Keratinocyte (primary cell): ENCODE results near the gene NELL1. TPM values are rescaled to one million over a fixed set of nuclear protein-coding genes. Genes with fewer than 3 reads are reported as not detected.

Source experiments
- DNase-seq: peaks from one replicate; pipeline ENCODE4 v3.0.0-alpha.2; 2011; ENCODE audit warnings: low read depth, missing footprints, low spot score
- FAIRE-seq: peaks from 2 replicates; lab custom pipeline; 2011; peaks lifted over from hg19 to GRCh38; lab: Jason Lieb, UNC
- H2AFZ ChIP-seq: 2 replicates; pipeline ENCODE4 v1.6.0; 2012; ENCODE audit warnings: low read length, control low read depth, inconsistent platforms; ENCODE audit not compliant: control insufficient read depth
- H3K27ac ChIP-seq: 2 replicates; pipeline ENCODE4 v1.5.1; 2011; ENCODE audit warnings: low read length; ENCODE audit not compliant: control insufficient read depth, insufficient read depth
- H3K27me3 ChIP-seq: 3 replicates; pipeline ENCODE4 v1.6.0; 2011; ENCODE audit warnings: low read length; ENCODE audit not compliant: control insufficient read depth, insufficient read depth; ENCODE audit errors: extremely low read depth
- H3K36me3 ChIP-seq, 2 experiments: 2 replicates in 1 of 2; 3 replicates in 1 of 2; pipeline ENCODE4 v1.5.1; 2011; ENCODE audit warnings: low read length in 2 of 2, mild to moderate bottlenecking in 1 of 2; ENCODE audit not compliant: control insufficient read depth in 2 of 2, insufficient read depth in 2 of 2; ENCODE audit errors: extremely low read depth in 1 of 2
- H3K4me1 ChIP-seq: 3 replicates; pipeline ENCODE4 v1.5.1; 2011; ENCODE audit warnings: low read length; ENCODE audit not compliant: control insufficient read depth, insufficient read depth; ENCODE audit errors: extremely low read depth
- H3K4me2 ChIP-seq: 3 replicates; pipeline ENCODE4 v1.6.0; 2011; ENCODE audit warnings: low read depth, low read length; ENCODE audit not compliant: control insufficient read depth, insufficient read depth; ENCODE audit errors: extremely low read depth
- H3K4me3 ChIP-seq, 3 experiments: fragments of 200-600 bp in 1 of 3; sonication (generic) in 1 of 3; 2 replicates in 2 of 3; 3 replicates in 1 of 3; pipeline ENCODE4 v1.5.1; 2011 to 2016; ENCODE audit warnings: low read length in 3 of 3, mild to moderate bottlenecking in 3 of 3, control low read depth in 2 of 3, inconsistent platforms in 1 of 3, low read depth in 1 of 3, mixed read lengths in 1 of 3, mixed run types in 1 of 3, moderate library complexity in 1 of 3; ENCODE audit not compliant: control insufficient read depth in 2 of 3, insufficient read depth in 2 of 3; ENCODE audit errors: extremely low read depth in 1 of 3
- H3K79me2 ChIP-seq: 2 replicates; pipeline ENCODE4 v1.6.0; 2012; ENCODE audit warnings: low read length; ENCODE audit not compliant: control insufficient read depth, insufficient read depth
- H3K9ac ChIP-seq: 3 replicates; pipeline ENCODE4 v1.6.0; 2011; ENCODE audit warnings: low read length; ENCODE audit not compliant: control insufficient read depth, insufficient read depth; ENCODE audit errors: extremely low read depth
- H3K9me1 ChIP-seq: 3 replicates; pipeline ENCODE4 v1.6.0; 2011; ENCODE audit warnings: low read length; ENCODE audit not compliant: control insufficient read depth, insufficient read depth; ENCODE audit errors: extremely low read depth
- H3K9me3 ChIP-seq: 2 replicates; pipeline ENCODE4 v1.5.1; 2012; ENCODE audit warnings: low read depth, low read length; ENCODE audit not compliant: control insufficient read depth
- H4K20me1 ChIP-seq: 3 replicates; pipeline ENCODE4 v1.6.0; 2011; ENCODE audit warnings: low read length; ENCODE audit not compliant: control insufficient read depth, insufficient read depth; ENCODE audit errors: extremely low read depth
- EZH2 ChIP-seq: IDR thresholded peaks from one replicate; pipeline ENCODE4 v1.6.1; 2012; ENCODE audit warnings: inconsistent platforms, mild to moderate bottlenecking, low read length, moderate library complexity
- dilution Hi-C: fragments of 300-500 bp; cut with MboI; formaldehyde crosslinking; loops from one replicate; pipeline ENCODE4 v1.7.0; 2020; ENCODE audit warnings: low sequenced_read_pairs; ENCODE audit not compliant: extremely low pct_ligation_motif_present
- polyA plus RNA-seq, 5 experiments: library from polyadenylated mRNA; depleted of rRNA in 3 of 5; stranded (reverse) in 3 of 5; stranded (forward) in 1 of 5; unstranded in 1 of 5; fragments of >200 nt; gene quantifications; 1 replicate in 1 of 5; 2 replicates in 3 of 5; 3 replicates in 1 of 5; pipeline versions ENCODE4 v1.2.1 to v1.2.3, GENCODE V29; 2011 to 2012; ENCODE audit warnings: missing spikeins in 2 of 5, low read depth in 1 of 5, low replicate concordance in 1 of 5
- TF ChIP-seq, protein P1 (sequence below), 3 experiments: IDR thresholded peaks in 1 of 3; conservative IDR thresholded peaks in 1 of 3; optimal IDR thresholded peaks in 1 of 3; 2 replicates in 2 of 3; 3 replicates in 1 of 3; pipeline versions ENCODE3 to v1.5.1; 2011; ENCODE audit warnings: low read length in 3 of 3, mild to moderate bottlenecking in 3 of 3, moderate library complexity in 2 of 3, control low read depth in 1 of 3, inconsistent platforms in 1 of 3; ENCODE audit not compliant: insufficient read depth in 2 of 3; ENCODE audit errors: extremely low read depth in 1 of 3

NELL1 gene
- polyA plus RNA-seq, 1 donor (not counting 4 experiments of a cell fraction or from before 2014, with no cell fraction given): not detected

DNA sequence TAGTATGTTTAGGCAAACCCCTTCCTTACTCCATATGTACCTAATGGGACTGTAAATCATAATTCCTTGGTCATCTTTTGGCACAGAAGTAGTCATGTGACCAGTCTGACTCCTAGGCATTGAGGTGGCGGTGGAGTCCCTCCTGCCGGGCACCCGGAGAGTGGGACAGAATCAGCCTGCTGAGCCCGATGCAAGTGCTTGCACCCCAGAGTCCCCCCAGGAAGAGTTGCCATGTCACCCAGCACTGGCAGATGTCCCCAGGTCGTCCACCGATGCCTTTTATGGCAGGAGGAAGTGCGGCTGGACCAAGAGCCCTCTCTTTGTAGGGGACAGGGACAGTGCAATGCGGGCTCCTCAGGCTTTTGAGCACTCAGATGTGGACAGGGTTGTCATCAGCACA, 500.3 kb downstream of the NELL1 start:
- DNase-seq (no peak), FAIRE-seq (no peak)

DNA sequence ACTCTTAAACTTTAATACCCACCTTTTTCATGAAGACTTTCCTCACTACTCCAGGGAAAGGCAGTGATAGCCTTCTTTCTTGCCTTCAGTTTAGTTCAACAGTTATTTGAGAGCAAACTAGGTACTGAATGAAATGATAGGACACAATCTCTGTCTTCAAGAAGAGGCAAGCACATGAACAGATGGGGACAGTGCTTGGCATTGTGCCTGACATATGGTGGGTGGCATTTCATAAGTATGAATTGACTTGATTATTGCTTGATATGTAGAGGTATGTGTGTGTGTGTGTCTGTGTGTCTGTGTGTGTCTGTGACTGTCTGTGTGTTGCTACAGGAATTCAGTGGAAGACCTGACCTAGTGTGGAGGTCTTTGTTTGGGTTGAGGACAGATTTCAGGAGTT, 504.1 kb downstream of the NELL1 start:
- DNase-seq: no peak
- TF ChIP-seq, protein P1, sequence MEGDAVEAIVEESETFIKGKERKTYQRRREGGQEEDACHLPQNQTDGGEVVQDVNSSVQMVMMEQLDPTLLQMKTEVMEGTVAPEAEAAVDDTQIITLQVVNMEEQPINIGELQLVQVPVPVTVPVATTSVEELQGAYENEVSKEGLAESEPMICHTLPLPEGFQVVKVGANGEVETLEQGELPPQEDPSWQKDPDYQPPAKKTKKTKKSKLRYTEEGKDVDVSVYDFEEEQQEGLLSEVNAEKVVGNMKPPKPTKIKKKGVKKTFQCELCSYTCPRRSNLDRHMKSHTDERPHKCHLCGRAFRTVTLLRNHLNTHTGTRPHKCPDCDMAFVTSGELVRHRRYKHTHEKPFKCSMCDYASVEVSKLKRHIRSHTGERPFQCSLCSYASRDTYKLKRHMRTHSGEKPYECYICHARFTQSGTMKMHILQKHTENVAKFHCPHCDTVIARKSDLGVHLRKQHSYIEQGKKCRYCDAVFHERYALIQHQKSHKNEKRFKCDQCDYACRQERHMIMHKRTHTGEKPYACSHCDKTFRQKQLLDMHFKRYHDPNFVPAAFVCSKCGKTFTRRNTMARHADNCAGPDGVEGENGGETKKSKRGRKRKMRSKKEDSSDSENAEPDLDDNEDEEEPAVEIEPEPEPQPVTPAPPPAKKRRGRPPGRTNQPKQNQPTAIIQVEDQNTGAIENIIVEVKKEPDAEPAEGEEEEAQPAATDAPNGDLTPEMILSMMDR (optimal IDR thresholded peaks at IDR 0.05 in 1 of 3, IDR thresholded peaks at IDR 0.05 in 1 of 3, conservative IDR thresholded peaks at IDR 0.05 in 1 of 3; ENCODE audit: extremely low read depth in 1 of 3, insufficient read depth in 2 of 3, low read length in 3 of 3): no peak
- no peak for TF ChIP-seq EZH2
- no peak overlapping the region for H3K4me2 ChIP-seq
- no peak overlapping the region for H3K4me3 ChIP-seq
- no peak overlapping the region for H2AFZ ChIP-seq
- H3K27me3 ChIP-seq: no peaks in the 10 kb centered on the region
- dilution Hi-C loops: no loop called here
- H3K9me3 ChIP-seq: no peaks in the 10 kb centered on the region
- FAIRE-seq: no peak
- no peak overlapping the region for H3K9ac ChIP-seq
- H3K79me2 ChIP-seq: no peaks in the 10 kb centered on the region
- H3K27ac ChIP-seq: no peak overlapping the region
- H4K20me1 ChIP-seq: no peaks in the 10 kb centered on the region
- no peaks in the 10 kb centered on the region for H3K9me1 ChIP-seq
- no peaks in the 10 kb centered on the region for H3K36me3 ChIP-seq
- peaks cover 12% of the 10 kb centered on the region for H3K4me1 ChIP-seq

More for the DNA sequence above, 500.3 kb downstream of the NELL1 start:
- Histone ChIP-seq H3K36me3 (no peaks in the 10 kb centered on the region), H3K4me2 (no peak overlapping the region), H3K9me1 (no peaks in the 10 kb centered on the region), H4K20me1 (no peaks in the 10 kb centered on the region), H3K27ac (no peak overlapping the region), H3K27me3 (no peaks in the 10 kb centered on the region), H2AFZ (no peak overlapping the region), H3K79me2 (no peaks in the 10 kb centered on the region), H3K4me3 (no peak overlapping the region), H3K9ac (no peak overlapping the region), H3K4me1 (peaks cover 3% of the 10 kb centered on the region), H3K9me3 (no peaks in the 10 kb centered on the region)
- dilution Hi-C loops: no loop called here
- TF ChIP-seq, protein P1 (optimal IDR thresholded peaks at IDR 0.05 in 1 of 3, IDR thresholded peaks at IDR 0.05 in 1 of 3, conservative IDR thresholded peaks at IDR 0.05 in 1 of 3; ENCODE audit: extremely low read depth in 1 of 3, insufficient read depth in 2 of 3, low read length in 3 of 3): no peak
- TF ChIP-seq EZH2: no peak
